Measurements from ENCODE around the gene LRP6. TPM values are rescaled to one million over a fixed set of nuclear protein-coding genes. Genes with fewer than 3 reads are reported as not detected.
"Not testable (repeated sequence)": the region's sequence is repeated elsewhere in the genome, so short reads cannot be mapped to it uniquely, and the experiment has no call there.

Gene LRP6
- 10 to 100 TPM; 16.9 to 45.1 (median 39.1) TPM for total RNA-seq

GRCh38 chr12:12266873-12267741 lies at the start of gene LRP6:
Gene LRP6, minus strand, starts transcription at chr12:12267044. Its CDS starts 309 bp downstream, at chr12:12266735.
- 0 to 5% (median 0%) methylated on average over 2 to 33 of the region's 92 CpGs; no CpG with 5 or more reads in 3 of the 10 experiments for WGBS, 10 experiments
- peaks cover 3 to 13% of the 10 kb centered on the region in 2 donors for H3K4me1 ChIP-seq (replicated peaks in 1 of 2)
- ATAC-seq (replicated peaks in 6 of 8), result peak; percentile 91 to 95 (median 93)

DNA sequence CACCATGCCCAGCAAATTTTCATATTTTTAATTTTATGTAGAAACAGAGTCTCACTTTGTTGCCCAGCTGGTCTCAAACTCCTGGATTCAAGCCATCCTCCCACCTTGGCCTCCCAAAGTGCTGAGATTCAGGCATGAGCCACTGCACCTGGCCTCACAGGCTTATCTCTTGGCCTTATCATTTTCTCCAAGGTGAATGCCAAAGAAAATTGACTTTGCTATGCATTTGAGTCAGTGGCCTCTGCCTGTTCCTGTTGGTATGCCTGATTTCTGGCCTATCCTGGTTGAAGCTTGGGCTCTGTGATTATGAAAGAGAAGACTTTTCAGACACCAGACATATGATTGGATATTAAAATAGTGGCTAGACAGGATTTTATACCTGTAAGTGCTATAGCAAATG lies 49.0 kb upstream of the LRP6 start:
- Histone ChIP-seq H3K27ac (no peak overlapping the region), H3K4me1 (replicated peaks in 1 of 2) (peaks cover 4 to 6% of the 10 kb centered on the region in 2 donors), H3K4me3 (no peak overlapping the region)
- ATAC-seq (replicated peaks in 6 of 8), result no peak
- in situ Hi-C loops (cut with MboI; ENCODE audit: low pct_unique_long_range_greater_than_20kb in 2 of 9, low sequenced_read_pairs in 9 of 9, unreplicated experiment in 9 of 9), result loop anchor here in 1 of 9 experiments (25.0 kb wide), 1 partner anchor 229 kb away; no protein-coding TSS in a partner anchor

More at GRCh38 chr12:12266873-12267741, at the start of gene LRP6:
- Histone ChIP-seq H3K4me3 (peak within 1 kb of the TSS; percentile 69 to 94 (median 82)), H3K27ac (peak within 1 kb of the TSS; percentile 100)
- in situ Hi-C loops (cut with MboI; ENCODE audit: low pct_unique_long_range_greater_than_20kb in 2 of 9, low sequenced_read_pairs in 9 of 9, unreplicated experiment in 9 of 9), result no loop called here

- WGBS, 10 experiments, result 20 to 100% (median 74%) methylated on average over 1 to 5 of the region's 10 CpGs; no CpG with 5 or more reads in 4 of the 10 experiments
- in situ Hi-C loops (cut with MboI; ENCODE audit: low pct_unique_long_range_greater_than_20kb in 2 of 9, low sequenced_read_pairs in 9 of 9, unreplicated experiment in 9 of 9), result loop anchor here in 1 of 9 experiments (25.0 kb wide), 1 partner anchor 223 kb away; no protein-coding TSS in a partner anchor
- not testable (repeated sequence) for ATAC-seq (replicated peaks in 6 of 8)
Observed at GRCh38 chr12:12310695-12311094, 43.9 kb upstream of the LRP6 start.

DNA sequence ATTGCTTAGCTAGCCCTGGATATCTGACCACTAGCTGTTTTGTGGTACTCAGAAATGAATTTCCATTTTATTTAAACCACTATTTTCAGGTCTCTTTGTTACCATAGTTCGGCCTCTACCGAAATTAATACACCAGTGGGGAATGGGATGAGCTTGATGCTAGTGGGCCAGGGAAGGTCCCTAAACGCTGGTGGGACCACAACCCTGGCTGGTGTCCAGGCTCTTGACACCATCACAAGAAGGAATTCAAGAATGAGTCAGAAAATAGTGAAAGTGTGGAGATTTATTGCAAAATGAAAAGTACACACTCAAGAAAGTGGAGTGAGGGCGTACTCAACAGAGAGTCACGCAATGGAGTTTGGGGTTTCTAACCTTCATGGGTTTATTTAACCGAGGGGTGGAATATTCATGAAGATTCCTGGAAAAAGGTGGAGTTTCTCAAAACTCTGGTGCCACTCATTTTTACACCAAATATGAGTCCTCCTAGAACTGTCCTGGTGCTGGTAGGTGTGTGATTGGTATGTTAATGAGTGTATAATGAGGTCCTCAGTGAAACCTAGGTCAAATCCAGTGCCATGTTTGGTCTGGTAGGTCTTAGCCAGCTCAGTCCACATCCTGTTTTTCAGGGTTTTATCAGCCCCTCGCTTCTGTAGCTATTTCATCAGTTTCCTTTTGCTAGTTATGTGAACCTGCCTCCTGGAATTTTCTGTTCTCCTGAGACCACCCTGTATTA lies 38.9 kb upstream of the LRP6 start:
- Histone ChIP-seq H3K4me3 (no peak overlapping the region), H3K27ac (no peak overlapping the region), H3K4me1 (replicated peaks in 1 of 2) (no peaks in the 10 kb centered on the region)
- ATAC-seq (replicated peaks in 6 of 8), result no peak
- 60 to 100% (median 80%) methylated on average over 1 to 6 of the region's 7 CpGs; no CpG with 5 or more reads in 2 of the 10 experiments for WGBS, 10 experiments
- in situ Hi-C loops (cut with MboI; ENCODE audit: low pct_unique_long_range_greater_than_20kb in 2 of 9, low sequenced_read_pairs in 9 of 9, unreplicated experiment in 9 of 9), result loop anchor here in 1 of 9 experiments (25.0 kb wide), 1 partner anchor 218 kb away; no protein-coding TSS in a partner anchor

More at GRCh38 chr12:12310695-12311094, 43.9 kb upstream of the LRP6 start:
- H3K27ac ChIP-seq; H3K4me3 ChIP-seq; H3K4me1 ChIP-seq (replicated peaks in 1 of 2): not testable (repeated sequence)

DNA sequence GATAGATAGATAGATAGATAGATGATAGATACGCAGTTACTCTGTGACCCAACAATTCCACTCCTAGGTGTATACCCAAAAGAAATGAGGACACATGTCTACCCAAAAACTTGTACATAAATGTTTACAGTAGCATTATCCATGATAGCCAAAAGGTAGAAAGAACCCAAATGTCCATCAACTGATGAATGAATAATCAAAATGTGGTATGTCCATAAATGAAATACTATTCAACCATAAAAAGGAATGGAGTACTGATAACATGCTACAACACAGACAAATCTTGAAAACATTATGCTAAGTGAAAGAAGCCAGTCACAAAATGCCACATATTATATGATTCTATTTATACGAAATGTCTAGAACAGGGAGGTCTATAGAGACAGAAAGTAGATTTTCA lies 36.1 kb upstream of the LRP6 start:
- WGBS, 10 experiments, result 30 to 100% (median 90%) methylated on average over 1 to 2 of the region's 2 CpGs; no CpG with 5 or more reads in 2 of the 10 experiments
- no peak overlapping the region for H3K27ac ChIP-seq
- H3K4me3 ChIP-seq, result no peak overlapping the region
- no peak for ATAC-seq (replicated peaks in 6 of 8)
- in situ Hi-C loops (cut with MboI; ENCODE audit: low pct_unique_long_range_greater_than_20kb in 2 of 9, low sequenced_read_pairs in 9 of 9, unreplicated experiment in 9 of 9), result loop anchor here in 1 of 9 experiments (25.0 kb wide), 1 partner anchor 216 kb away; no protein-coding TSS in a partner anchor
- H3K4me1 ChIP-seq (replicated peaks in 1 of 2), result no peaks in the 10 kb centered on the region

DNA sequence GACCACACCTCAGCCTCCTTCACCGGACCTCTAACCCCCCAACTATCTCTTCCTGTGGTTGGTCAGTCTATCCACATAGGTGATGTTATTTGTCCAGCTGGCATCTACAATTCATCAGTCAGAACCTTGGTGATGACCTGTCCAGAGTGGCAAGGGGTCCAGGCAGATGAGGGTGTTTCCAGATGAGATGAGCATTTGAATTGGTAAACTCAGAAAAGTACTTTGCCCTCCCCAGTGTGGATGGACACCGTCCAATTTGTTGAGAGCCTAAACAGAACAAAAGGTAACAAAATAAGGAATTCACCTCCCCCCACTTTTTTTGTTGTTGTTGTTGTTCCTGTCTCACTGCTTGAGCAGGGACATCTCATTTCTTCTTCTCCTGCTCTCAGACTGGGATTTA lies 34.3 kb upstream of the LRP6 start:
- Histone ChIP-seq H3K27ac (no peak overlapping the region), H3K4me1 (replicated peaks in 1 of 2) (no peaks in the 10 kb centered on the region), H3K4me3 (no peak overlapping the region)
- WGBS, 10 experiments, result 43 to 100% (median 86%) methylated on average over 1 to 2 of the region's 2 CpGs; no CpG with 5 or more reads in 2 of the 10 experiments
- no peak for ATAC-seq (replicated peaks in 6 of 8)
- in situ Hi-C loops (cut with MboI; ENCODE audit: low pct_unique_long_range_greater_than_20kb in 2 of 9, low sequenced_read_pairs in 9 of 9, unreplicated experiment in 9 of 9), result loop anchor here in 1 of 9 experiments (25.0 kb wide), 1 partner anchor 214 kb away; no protein-coding TSS in a partner anchor

DNA sequence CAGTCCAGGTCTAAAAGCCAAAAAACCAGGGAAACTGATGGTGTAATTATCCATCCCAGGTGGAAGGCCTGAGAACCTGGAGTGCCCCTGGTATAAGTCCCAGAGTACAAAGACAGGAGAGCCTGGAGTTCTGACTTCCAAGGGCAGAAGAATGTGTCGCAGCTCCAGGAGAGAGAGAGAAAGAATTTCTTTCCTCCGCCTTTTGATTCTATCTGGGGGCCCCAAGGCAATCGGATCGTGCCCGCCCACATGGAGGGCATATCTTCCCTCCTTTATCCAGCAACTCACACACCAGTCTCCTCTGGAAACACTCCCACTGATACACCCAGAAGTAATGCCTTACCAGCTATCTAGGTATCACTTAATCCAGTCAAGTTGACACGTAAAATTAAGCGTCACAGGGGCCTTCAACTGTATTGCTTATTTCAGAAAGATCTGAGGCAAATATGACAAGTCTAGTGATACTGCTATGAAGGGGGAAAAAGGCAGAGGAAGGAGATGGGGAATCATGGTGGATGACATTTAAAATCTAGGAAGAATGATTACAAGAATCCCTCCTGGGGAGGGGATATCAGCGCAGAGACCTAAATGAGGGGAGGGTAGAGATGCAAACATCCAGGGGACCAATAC lies 30.5 kb upstream of the LRP6 start:
- Histone ChIP-seq H3K4me1 (replicated peaks in 1 of 2) (peaks cover 0 to 6% of the 10 kb centered on the region in 2 donors), H3K27ac (no peak overlapping the region), H3K4me3 (no peak overlapping the region)
- 70 to 100% (median 87%) methylated on average over 2 to 7 of the region's 8 CpGs; no CpG with 5 or more reads in 5 of the 10 experiments for WGBS, 10 experiments
- no peak for ATAC-seq (replicated peaks in 6 of 8)
- in situ Hi-C loops (cut with MboI; ENCODE audit: low pct_unique_long_range_greater_than_20kb in 2 of 9, low sequenced_read_pairs in 9 of 9, unreplicated experiment in 9 of 9), result no loop called here

GRCh38 chr12:12294215-12295005 lies 27.6 kb upstream of the LRP6 start:
- in situ Hi-C loops (cut with MboI; ENCODE audit: low pct_unique_long_range_greater_than_20kb in 2 of 9, low sequenced_read_pairs in 9 of 9, unreplicated experiment in 9 of 9), result no loop called here
- no peak overlapping the region for H3K27ac ChIP-seq

GRCh38 chr12:12290206-12290605 lies 23.4 kb upstream of the LRP6 start:
- no peak overlapping the region for H3K27ac ChIP-seq
- in situ Hi-C loops (cut with MboI; ENCODE audit: low pct_unique_long_range_greater_than_20kb in 2 of 9, low sequenced_read_pairs in 9 of 9, unreplicated experiment in 9 of 9), result no loop called here
- no peak for ATAC-seq (replicated peaks in 6 of 8)
- WGBS, 10 experiments, result 10 to 100% (median 27%) methylated on average over 1 of the region's 1 CpG; no CpG with 5 or more reads in 5 of the 10 experiments
- no peak overlapping the region for H3K4me3 ChIP-seq
- H3K4me1 ChIP-seq (replicated peaks in 1 of 2), result peaks cover 0 to 6% of the 10 kb centered on the region in 2 donors

More at GRCh38 chr12:12294215-12295005, 27.6 kb upstream of the LRP6 start:
- peak in 2 of 8 experiments; percentile 31 to 91 for ATAC-seq (replicated peaks in 6 of 8)
- no peak overlapping the region for H3K4me3 ChIP-seq
- H3K4me1 ChIP-seq (replicated peaks in 1 of 2), result peaks cover 0 to 6% of the 10 kb centered on the region in 2 donors
- 41 to 100% (median 81%) methylated on average over 1 to 4 of the region's 5 CpGs for WGBS, 10 experiments

DNA sequence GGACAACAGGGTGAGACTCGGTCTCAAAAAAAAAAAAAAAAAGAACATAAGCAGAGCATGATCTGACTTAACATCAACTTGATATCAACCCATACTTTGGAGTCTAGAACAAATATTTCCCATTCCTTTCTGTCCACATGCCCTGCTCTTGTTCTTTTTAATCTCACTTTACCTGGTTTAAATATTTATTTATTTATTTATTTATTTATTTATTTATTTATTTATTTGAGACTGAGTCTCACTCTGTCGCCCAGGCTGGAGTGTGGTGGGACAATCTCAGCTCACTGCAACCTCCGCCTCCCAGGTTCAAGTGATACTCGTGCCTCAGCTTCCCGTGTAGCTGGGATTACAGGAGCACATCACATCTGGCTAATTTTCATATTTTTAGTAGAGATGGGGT lies 19.6 kb upstream of the LRP6 start:
- in situ Hi-C loops (cut with MboI; ENCODE audit: low pct_unique_long_range_greater_than_20kb in 2 of 9, low sequenced_read_pairs in 9 of 9, unreplicated experiment in 9 of 9), result no loop called here
- WGBS, 10 experiments, result 66 to 100% (median 82%) methylated on average over 1 to 5 of the region's 5 CpGs; no CpG with 5 or more reads in 2 of the 10 experiments
- no peak overlapping the region for H3K27ac ChIP-seq
- peaks cover 13 to 16% of the 10 kb centered on the region in 2 donors for H3K4me1 ChIP-seq (replicated peaks in 1 of 2)
- no peak overlapping the region for H3K4me3 ChIP-seq
- no peak for ATAC-seq (replicated peaks in 6 of 8)

GRCh38 chr12:12282761-12283425 lies 16.0 kb upstream of the LRP6 start:
- Histone ChIP-seq H3K4me3 (no peak overlapping the region), H3K27ac (no peak overlapping the region), H3K4me1 (replicated peaks in 1 of 2) (peaks cover 13 to 16% of the 10 kb centered on the region in 2 donors)
- WGBS, 10 experiments, result 0 to 68% (median 36%) methylated on average over 2 to 7 of the region's 7 CpGs
- ATAC-seq (replicated peaks in 6 of 8), result peak; percentile 15 to 80 (median 61)
- in situ Hi-C loops (cut with MboI; ENCODE audit: low pct_unique_long_range_greater_than_20kb in 2 of 9, low sequenced_read_pairs in 9 of 9, unreplicated experiment in 9 of 9), result no loop called here
